GM13976 (cell line): ENCODE data around the gene TTC6.

Experiments
- DNase-seq: peaks from one replicate; pipeline ENCODE4 v3.0.0; 2012; ENCODE audit warnings: low spot score
- CTCF ChIP-seq: IDR thresholded peaks from 2 replicates; pipeline ENCODE4 v1.5.1; 2012; ENCODE audit warnings: borderline replicate concordance, mild to moderate bottlenecking; ENCODE audit not compliant: insufficient read depth; ENCODE audit errors: extremely low read depth, missing control alignments, control extremely low read depth
- in situ Hi-C: fragments of 300-500 bp; cut with MboI; formaldehyde crosslinking; loops from one replicate; pipeline ENCODE4 v1.12.0; 2022; ENCODE audit warnings: low sequenced_read_pairs, mixed read lengths, inconsistent platforms; ENCODE audit not compliant: unreplicated experiment

The TTC6 gene

GRCh38 chr14:37588956-37589714 is 6.3 kb upstream of the TTC6 start:
- in situ Hi-C loops, result no loop called here
- DNase-seq, result no peak
- TF ChIP-seq CTCF, result no peak

GRCh38 chr14:37589715-37590427 is 5.6 kb upstream of the TTC6 start:
- in situ Hi-C loops, result no loop called here

GRCh38 chr14:37590428-37591139 is 4.8 kb upstream of the TTC6 start:
- no peak for TF ChIP-seq CTCF
- in situ Hi-C loops, result no loop called here
- no peak for DNase-seq

More at GRCh38 chr14:37589715-37590427, 5.6 kb upstream of the TTC6 start:
- no peak for DNase-seq
- TF ChIP-seq CTCF, result no peak

- in situ Hi-C loops, result no loop called here
- TF ChIP-seq CTCF, result no peak
- DNase-seq, result peak; percentile 18
These were observed 4.0 kb upstream of the TTC6 start for GRCh38 chr14:37591311-37591940.

GRCh38 chr14:37591941-37592481 is 3.4 kb upstream of the TTC6 start:
- TF ChIP-seq CTCF, result no peak
- in situ Hi-C loops, result no loop called here
- peak; percentile 12 for DNase-seq
